ENCODE measurements around the gene TFAP2B. TPM values are rescaled to one million over a fixed set of nuclear protein-coding genes. Genes with fewer than 3 reads are reported as not detected.

The TFAP2B gene
- total RNA-seq, 1 donor from 2014 or later, result 1.4 TPM

DNA sequence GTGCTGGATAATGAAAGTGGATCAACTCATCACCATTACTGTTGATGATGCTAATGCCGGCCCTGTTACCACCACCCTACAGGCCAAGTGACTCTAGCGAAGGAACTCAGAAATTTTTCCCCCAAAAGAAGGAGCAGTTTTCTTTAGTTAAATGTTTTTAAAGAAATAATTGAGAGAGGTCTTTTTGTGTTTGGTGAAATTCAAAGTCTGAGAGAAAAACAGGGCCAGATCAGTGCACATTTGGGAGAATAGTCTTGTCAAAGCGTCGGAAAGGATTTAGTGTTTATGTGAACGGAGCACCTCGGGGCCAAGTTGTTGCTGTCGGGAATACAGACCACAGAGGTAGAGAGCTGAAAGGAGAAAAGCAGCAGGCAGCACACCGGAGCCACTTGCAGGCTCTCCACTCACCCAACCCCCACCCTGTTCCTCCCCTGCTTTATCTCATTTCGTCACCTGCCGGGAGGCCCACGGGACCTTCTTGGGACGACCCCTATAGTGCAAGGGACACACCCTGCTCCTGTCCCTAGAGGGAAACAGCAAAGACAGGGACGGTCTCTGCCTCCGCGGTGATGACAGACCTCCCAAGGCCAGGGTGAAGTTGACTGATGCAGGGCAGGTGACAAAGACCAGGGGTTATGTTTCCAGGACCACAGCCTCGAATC is 6.8 kb downstream of the TFAP2B start:
- no peak for ATAC-seq

- ATAC-seq, result no peak
Observed at GRCh38 chr6:50826037-50826761, 7.5 kb downstream of the TFAP2B start.

GRCh38 chr6:50826803-50827202 is 8.1 kb downstream of the TFAP2B start:
- ATAC-seq, result no peak

- ATAC-seq, result no peak
Observed at GRCh38 chr6:50829049-50829448, 10.4 kb downstream of the TFAP2B start.

DNA sequence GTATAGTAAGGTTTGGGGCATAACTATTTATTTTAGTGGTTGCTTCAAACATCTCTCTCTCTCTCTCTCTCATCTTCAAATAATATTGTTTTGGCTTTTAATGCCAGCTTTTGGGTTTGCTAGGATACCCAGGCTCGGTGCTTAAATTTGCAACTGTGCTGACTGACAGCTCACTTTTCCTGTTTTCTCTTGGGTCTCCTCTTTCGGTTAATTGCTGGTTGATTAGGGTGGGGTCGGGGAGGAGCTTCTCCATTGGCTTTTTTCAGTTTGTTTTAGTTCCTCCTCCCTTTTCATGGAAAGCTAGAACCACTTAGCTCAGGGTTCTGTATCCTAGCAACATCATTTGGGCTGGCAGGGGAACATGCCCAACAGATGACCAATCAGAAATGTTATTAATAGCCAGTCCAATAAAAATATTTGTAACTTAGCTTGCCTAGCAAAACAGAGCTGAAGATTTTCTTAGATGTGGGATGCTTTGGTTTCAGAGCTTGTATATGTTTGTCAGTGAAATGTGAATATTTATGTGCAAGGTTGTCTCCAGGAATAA is 11.3 kb downstream of the TFAP2B start:
- ATAC-seq, result no peak

DNA sequence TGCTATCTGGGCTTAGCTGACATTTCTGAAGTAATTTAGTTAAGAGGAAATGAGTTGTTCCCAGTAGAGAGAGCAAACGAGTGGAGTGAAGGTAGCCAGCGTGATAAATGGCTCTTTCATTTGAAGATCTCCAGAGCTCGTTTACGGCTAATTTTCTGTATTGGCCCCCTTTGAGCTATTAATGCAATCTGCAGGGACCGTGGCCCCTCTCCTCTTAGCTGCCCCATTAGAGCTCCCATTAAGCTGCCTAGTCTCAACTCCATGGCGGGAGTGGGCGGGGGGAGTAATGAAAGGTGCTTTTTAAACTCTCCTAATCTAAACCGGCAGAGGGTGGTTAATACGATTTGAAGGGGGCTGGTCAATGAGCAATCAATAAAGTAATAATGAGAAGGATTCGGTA is 12.5 kb downstream of the TFAP2B start:
- no peak for ATAC-seq

DNA sequence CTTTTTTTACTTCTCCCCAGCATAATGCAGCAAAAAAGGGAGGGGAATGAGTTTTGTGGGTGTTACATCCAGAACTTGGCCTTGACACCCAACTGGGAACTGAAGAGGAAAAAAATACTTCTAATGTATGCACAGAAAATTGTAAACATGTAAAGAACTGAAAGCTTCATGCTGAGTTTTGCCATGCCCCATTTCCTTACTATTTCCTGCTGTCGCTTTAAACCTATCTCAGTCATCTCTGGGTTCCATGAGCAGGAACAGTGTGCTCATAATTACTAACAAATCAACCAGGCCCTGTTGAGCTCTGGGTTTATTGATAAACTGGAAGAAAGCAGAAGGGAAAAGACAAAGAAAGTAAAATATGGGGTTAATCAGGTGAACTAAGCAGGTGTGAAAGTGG is 14.2 kb downstream of the TFAP2B start:
- no peak for ATAC-seq

DNA sequence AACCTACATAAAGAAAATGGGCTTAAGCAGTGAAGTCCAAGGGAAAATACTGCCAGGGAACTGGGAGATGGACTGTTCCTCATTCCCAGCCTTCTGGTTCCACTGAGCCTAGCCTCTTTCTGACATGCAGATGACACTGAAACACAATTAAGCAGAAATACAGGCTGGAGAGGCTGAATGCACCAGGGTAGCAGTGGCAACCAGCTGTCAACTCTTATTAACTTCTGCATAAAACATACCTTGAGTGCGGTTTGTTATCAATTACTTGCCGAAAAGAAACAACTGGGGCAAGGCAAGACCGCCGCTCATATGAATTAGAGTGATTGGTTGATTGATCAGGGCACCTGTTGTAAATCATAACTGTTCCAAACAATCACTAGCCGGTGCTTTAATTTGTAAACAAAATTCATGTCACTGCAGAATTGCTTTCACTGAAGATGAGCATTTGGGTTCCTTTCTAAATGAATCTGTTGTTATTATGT is 16.3 kb downstream of the TFAP2B start:
- ATAC-seq, result no peak

- no peak for ATAC-seq
Observed at GRCh38 chr6:50836231-50836630, 17.6 kb downstream of the TFAP2B start.

DNA sequence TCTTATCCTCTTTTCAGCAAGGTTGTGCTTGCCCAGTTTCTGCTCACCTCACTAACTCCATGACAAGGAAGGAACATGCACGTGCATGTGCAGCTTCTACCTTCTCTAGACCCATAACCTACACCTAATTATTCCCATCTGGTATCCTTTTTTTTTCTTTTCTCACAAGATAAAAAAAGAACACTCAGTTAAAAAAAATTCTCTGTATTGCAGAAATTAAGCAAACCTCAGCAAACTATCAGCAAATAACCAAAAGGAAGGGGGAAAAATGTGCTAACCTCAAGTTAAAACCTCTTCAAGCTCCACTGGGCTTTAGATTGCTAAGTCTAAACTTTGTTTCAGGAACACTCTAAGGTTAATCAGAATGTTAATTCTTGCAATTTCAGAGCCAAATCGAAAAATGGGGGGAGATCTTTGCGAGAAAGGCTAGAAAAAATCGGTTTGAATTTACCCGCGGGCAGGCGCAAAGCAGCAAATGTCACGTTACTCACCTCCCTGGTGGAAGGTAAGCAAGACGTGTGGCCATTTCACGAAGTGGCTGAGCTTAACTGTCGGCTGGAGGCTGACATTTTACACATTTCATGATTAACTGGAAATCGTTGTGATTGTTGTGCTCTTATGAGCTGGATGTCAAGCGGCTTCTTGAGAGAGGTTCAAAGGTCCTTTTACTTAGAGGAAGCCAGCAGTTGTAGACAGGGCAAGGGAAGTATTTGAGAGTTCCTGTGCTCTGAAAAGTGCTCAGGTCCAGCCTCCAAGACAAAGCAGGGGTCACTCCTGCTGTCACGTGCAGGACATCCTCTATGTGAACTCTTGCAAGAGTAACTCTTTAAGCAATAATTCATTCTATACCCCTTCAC is 19.1 kb downstream of the TFAP2B start:
- ATAC-seq, result no peak

GRCh38 chr6:50840112-50840810 is 21.6 kb downstream of the TFAP2B start:
- no peak for ATAC-seq

GRCh38 chr6:50840811-50841192 is 22.1 kb downstream of the TFAP2B start:
- no peak for ATAC-seq

GRCh38 chr6:50842446-50842845 is 23.8 kb downstream of the TFAP2B start:
- ATAC-seq, result no peak

GRCh38 chr6:50842861-50843384 is 24.3 kb downstream of the TFAP2B start:
- no peak for ATAC-seq

DNA sequence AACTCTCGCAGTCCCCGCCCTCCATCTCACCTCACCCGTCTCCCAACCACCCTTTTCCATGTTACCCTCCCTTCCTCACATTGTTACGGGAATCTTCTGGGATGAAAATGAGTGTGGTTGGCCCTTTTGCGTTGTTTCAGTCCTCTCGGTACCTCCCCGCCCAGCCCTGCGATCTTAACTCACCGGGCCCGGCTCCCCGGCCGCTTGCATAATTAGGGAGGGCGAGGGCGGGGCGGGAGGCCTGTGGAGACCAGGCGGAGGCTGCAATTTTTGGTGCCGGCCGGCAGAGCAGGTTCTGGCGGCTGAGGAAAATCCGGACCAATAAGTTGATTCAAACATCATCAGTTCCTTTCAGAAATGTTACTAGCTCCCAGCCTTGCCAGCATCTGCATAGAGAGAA is 25.2 kb downstream of the TFAP2B start:
- ATAC-seq, result peak; percentile 32

GRCh38 chr6:50845499-50846143 is 26.9 kb downstream of the TFAP2B start:
- ATAC-seq, result no peak

GRCh38 chr6:50846144-50846851 is 27.6 kb downstream of the TFAP2B start:
- ATAC-seq, result no peak

- no peak for ATAC-seq
Observed at GRCh38 chr6:50846852-50847155, 28.1 kb downstream of the TFAP2B start.

DNA sequence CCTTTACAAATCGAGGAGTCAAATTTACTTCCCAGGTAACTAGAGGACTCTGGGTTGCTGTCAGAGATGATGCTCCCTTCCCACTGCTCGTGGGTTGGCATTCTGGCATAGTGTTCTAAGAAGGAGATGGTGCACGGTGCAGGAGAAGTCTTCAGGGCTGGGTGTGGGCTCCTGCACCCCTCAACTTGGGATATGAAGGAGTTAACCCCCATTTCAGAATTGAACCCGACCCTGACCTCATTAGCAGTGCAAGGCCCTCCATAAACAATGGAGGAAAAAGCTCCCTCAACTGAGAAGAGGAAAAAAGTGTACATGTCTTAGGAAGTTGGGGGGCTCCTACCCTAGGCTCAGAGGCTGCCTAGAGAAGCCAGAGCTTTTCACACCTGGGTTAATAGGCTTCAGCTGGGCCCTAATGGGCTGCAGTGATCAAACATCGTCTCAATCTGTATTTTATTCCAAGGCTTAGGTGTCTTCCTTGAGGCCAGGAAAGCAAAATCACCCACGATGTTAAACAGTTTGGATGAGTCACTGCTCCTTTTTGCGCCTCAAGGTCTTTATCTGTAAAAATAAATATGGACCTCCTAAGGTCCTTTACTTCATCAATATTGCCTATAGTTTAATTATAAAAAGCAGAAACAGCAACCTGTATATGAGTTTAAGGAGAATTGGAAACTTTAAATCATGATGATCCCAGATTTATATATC is 29.4 kb downstream of the TFAP2B start:
- no peak for ATAC-seq

DNA sequence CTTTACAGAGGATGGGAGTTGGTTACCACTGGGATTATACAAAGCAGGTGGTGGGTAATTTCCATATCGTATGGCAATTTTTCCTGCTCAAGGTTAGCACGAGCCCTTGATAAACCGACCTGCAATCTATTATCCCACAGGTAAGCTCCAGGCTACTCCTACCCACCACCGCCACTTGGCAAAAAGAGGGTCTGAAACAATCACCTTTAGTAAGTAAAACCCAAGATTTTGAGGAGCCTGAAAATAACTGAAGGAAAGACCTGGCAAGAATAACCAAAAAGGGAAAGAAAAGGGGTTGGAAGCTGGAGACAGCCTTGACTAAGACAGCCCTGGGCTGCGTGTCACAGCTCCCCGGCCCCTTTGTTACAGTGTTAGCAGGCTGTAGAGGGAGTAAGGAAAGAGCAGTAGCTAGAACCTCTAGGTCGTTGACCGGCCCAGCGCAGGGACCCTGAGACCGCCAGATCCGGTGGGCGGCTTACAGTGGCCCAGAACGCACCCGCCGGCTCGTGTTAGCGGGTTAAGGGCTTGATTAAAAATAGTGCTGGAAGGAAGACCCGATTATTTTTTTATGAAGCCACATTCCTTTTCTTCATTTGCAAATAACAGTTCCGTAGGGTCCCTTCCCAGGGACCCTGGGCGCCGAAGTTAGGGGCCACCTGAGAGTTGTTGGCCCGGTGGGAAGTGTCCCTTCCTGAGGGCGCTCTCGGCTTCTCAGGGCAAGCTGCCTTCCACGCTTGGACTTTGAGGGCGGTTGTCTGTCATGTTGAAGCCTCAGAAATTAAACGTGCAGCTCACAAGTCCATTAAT is 30.5 kb downstream of the TFAP2B start:
- no peak for ATAC-seq
